IMR-90 (cell line): ENCODE data around the gene CYP4Z1.

ENCODE experiments used
- CEBPB ChIP-seq: IDR thresholded peaks from 2 replicates; pipeline ENCODE4 v1.6.1; 2012; ENCODE audit warnings: low read depth, low read length, improper control_type of control experiment
- CHD1 ChIP-seq: IDR thresholded peaks from 2 replicates; pipeline ENCODE4 v1.6.1; 2012; ENCODE audit warnings: low read depth, low read length, improper control_type of control experiment
- FOS ChIP-seq: fragments of 150-350 bp; IDR thresholded peaks from 2 replicates; pipeline ENCODE4 v1.6.1; 2016; ENCODE audit warnings: low read depth, low read length
- MAZ ChIP-seq: IDR thresholded peaks from 2 replicates; pipeline ENCODE4 v1.6.1; 2012; ENCODE audit warnings: low read depth, mild to moderate bottlenecking, low read length, improper control_type of control experiment, moderate library complexity, borderline replicate concordance
- MXI1 ChIP-seq: IDR thresholded peaks from 2 replicates; pipeline ENCODE4 v1.6.1; 2012; ENCODE audit warnings: low read depth, mild to moderate bottlenecking, low read length, moderate library complexity, borderline replicate concordance
- POLR2A ChIP-seq: IDR thresholded peaks from 2 replicates; pipeline ENCODE4 v1.6.1; 2012; ENCODE audit warnings: mild to moderate bottlenecking, low read depth, low read length
- RAD21 ChIP-seq: IDR thresholded peaks from 2 replicates; pipeline ENCODE4 v1.6.1; 2012; ENCODE audit warnings: low read length, improper control_type of control experiment
- RCOR1 ChIP-seq: IDR thresholded peaks from 2 replicates; pipeline ENCODE4 v1.6.1; 2012; ENCODE audit warnings: mild to moderate bottlenecking, low read length, improper control_type of control experiment; ENCODE audit not compliant: insufficient replicate concordance
- SMC3 ChIP-seq: fragments of 150-350 bp; IDR thresholded peaks from 2 replicates; pipeline ENCODE4 v1.6.1; 2016; ENCODE audit warnings: low read depth, mild to moderate bottlenecking, antibody characterized with exemption, low read length, moderate library complexity
- TF ChIP-seq, protein P1 (sequence below): conservative IDR thresholded peaks from 2 replicates; pipeline ENCODE4 v1.5.1; 2012; ENCODE audit warnings: mild to moderate bottlenecking, low read depth, low read length, improper control_type of control experiment
- TF ChIP-seq, protein P2 (sequence below): fragments of 150-350 bp; IDR thresholded peaks from 2 replicates; pipeline ENCODE4 v1.6.1; 2016; ENCODE audit warnings: low read depth, mild to moderate bottlenecking, low read length, moderate library complexity, borderline replicate concordance

DNA sequence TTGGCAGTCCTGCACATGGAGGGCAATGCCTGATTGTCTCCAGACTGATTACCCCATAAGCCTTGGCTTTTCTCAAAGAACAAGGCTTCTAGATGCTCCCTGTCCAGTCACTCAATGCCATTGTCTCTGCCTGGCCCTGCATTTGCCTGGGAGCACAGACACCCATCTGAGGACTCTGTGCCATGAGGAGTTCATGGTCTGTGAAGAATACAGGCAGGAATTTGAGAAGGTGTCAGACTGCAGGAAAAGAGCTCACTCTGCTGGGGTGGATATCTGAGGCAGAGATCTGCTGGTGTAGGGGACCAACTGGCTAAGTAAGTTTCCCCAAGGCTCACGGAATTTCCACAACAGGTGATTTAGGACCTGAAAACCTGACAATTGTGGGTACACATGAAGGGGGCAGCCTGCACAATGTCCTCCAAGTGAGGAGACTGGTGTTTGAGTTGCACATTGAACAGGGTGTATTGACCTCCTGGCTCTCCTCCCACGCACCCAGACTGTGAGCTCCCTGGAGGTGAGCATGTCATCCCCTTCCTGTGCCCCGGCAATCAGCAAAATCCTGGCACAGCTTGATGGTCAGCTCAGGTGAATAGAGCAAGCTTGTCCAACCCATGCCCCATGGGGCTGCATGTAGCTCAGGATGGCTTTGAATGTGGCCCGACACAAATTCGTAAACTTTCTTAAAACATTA is 71.0 kb downstream of the CYP4Z1 start:
- TF ChIP-seq, protein P1, sequence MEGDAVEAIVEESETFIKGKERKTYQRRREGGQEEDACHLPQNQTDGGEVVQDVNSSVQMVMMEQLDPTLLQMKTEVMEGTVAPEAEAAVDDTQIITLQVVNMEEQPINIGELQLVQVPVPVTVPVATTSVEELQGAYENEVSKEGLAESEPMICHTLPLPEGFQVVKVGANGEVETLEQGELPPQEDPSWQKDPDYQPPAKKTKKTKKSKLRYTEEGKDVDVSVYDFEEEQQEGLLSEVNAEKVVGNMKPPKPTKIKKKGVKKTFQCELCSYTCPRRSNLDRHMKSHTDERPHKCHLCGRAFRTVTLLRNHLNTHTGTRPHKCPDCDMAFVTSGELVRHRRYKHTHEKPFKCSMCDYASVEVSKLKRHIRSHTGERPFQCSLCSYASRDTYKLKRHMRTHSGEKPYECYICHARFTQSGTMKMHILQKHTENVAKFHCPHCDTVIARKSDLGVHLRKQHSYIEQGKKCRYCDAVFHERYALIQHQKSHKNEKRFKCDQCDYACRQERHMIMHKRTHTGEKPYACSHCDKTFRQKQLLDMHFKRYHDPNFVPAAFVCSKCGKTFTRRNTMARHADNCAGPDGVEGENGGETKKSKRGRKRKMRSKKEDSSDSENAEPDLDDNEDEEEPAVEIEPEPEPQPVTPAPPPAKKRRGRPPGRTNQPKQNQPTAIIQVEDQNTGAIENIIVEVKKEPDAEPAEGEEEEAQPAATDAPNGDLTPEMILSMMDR = no peak
- TF ChIP-seq SMC3 = no peak
- no peak for TF ChIP-seq MXI1
- TF ChIP-seq, protein P2, sequence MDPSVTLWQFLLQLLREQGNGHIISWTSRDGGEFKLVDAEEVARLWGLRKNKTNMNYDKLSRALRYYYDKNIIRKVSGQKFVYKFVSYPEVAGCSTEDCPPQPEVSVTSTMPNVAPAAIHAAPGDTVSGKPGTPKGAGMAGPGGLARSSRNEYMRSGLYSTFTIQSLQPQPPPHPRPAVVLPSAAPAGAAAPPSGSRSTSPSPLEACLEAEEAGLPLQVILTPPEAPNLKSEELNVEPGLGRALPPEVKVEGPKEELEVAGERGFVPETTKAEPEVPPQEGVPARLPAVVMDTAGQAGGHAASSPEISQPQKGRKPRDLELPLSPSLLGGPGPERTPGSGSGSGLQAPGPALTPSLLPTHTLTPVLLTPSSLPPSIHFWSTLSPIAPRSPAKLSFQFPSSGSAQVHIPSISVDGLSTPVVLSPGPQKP = no peak
- no peak for TF ChIP-seq POLR2A
- no peak for TF ChIP-seq CEBPB
- TF ChIP-seq CHD1 = no peak
- TF ChIP-seq RAD21 = no peak
- no peak for TF ChIP-seq MAZ
- no peak for TF ChIP-seq FOS
- TF ChIP-seq RCOR1 = no peak
